GM12873 (cell line): ENCODE measurements around the gene VIPR2.

Experiments used
- TF ChIP-seq, protein P1 (sequence below): IDR thresholded peaks from 2 replicates; pipeline ENCODE4 v1.5.1; 2012; ENCODE audit warnings: low read depth, mild to moderate bottlenecking, moderate library complexity, low read length, control low read depth; ENCODE audit not compliant: insufficient read depth; ENCODE audit errors: missing control alignments

VIPR2 gene

DNA sequence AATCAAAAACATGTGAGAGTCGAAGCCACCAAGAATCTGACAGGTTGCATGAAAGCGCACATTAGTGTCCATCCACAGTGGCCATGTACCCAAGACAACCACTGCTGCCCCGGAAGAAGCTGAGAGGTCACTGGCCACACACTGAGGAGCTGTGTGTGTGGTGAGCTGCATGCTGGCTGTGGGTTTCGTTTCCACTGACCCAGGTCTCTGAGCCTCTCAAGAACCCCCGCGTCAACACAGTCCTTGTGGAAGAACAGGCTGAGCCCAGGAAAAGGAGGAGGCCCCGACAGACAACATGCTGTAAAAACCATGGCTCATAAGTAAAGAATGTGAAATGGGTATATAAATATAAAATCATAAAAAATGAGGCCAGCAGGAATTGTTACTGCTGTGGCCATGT is 8.2 kb downstream of the VIPR2 start:
- TF ChIP-seq, protein P1, sequence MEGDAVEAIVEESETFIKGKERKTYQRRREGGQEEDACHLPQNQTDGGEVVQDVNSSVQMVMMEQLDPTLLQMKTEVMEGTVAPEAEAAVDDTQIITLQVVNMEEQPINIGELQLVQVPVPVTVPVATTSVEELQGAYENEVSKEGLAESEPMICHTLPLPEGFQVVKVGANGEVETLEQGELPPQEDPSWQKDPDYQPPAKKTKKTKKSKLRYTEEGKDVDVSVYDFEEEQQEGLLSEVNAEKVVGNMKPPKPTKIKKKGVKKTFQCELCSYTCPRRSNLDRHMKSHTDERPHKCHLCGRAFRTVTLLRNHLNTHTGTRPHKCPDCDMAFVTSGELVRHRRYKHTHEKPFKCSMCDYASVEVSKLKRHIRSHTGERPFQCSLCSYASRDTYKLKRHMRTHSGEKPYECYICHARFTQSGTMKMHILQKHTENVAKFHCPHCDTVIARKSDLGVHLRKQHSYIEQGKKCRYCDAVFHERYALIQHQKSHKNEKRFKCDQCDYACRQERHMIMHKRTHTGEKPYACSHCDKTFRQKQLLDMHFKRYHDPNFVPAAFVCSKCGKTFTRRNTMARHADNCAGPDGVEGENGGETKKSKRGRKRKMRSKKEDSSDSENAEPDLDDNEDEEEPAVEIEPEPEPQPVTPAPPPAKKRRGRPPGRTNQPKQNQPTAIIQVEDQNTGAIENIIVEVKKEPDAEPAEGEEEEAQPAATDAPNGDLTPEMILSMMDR: no peak

DNA sequence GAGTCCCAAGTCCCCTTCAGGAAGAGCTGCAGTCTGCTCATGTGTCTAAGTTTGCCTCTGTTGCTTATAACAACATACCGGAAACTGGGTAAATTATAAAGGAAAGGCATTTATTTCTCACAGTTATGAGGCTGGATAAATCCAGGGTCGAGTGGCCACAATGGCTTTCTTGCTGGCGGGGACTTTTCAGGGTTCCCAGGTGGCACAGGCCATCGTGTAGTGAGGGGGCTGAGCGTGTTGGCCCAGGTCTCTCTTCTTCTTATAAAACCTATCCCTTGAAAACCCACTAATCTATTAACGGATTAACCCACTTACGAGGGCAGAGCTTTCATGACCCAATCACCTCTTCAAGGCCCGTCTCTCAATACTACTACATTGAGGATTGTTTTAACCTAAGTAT is 8.7 kb downstream of the VIPR2 start:
- TF ChIP-seq, protein P1: no peak

DNA sequence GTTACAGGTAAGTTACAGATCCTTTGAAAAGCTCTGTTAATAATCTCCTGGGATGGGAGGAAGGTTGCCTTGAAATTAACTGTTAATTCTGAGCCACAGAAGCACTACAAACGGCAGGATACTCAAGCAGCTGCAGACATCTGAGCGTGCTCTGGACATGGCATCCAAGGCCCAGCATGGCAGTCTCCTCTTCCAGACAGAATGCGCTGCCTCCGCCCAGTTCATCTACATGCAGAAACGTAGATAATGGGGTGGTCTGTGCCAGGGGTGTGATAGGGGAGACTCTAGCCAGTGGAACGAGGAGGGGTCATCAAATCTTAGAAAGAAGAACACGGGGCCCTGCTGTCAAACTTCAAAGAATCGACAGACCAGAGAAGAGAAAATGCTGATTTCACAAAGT is 13.8 kb downstream of the VIPR2 start:
- TF ChIP-seq, protein P1: no peak

DNA sequence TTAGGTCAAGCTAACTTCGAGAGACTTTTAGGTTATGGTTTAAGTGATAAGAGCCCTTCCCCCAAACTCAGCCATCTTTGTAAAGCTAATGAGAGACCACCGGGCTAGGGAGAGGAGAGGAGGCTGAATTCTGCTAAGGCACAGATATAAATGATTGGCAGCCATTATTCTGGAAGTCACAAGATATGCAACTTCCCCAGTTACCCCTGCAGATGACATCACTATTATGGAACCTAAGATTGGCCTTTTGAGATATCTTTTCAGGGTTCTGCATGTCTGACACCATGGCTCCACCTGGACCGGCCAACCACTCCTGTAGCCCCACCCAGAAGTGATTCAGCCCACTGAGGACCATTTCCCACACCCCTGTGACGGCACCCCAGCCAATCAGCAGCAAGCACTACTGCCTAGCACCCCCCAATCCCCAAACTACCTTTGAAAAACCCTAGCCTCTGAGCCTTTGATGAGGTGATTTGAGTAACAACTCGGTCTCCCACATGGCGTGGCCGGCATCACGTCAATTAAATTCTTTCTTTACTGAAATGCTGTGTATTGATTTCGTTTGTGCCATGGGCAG is 14.4 kb downstream of the VIPR2 start:
- TF ChIP-seq, protein P1: no peak

DNA sequence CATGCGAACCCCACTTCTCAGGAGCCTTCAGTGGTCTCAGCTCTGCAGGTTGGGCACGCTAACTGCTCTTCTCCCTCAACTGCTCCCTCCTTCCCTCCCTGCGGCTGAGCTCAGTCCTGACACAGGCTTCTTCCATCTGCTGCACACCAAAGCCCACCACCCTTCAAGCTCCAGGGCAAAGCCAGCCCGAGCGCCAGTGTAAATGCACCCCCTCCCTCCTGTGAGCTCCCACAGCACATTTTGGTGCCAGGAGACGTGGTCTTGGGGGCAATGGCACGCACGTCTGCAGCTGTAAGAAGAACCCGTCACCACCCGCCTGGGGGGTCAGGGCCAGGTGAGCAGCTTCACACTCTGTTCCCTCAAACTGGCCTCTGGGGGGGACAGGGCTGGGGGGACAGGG is 15.9 kb downstream of the VIPR2 start:
- TF ChIP-seq, protein P1: no peak

DNA sequence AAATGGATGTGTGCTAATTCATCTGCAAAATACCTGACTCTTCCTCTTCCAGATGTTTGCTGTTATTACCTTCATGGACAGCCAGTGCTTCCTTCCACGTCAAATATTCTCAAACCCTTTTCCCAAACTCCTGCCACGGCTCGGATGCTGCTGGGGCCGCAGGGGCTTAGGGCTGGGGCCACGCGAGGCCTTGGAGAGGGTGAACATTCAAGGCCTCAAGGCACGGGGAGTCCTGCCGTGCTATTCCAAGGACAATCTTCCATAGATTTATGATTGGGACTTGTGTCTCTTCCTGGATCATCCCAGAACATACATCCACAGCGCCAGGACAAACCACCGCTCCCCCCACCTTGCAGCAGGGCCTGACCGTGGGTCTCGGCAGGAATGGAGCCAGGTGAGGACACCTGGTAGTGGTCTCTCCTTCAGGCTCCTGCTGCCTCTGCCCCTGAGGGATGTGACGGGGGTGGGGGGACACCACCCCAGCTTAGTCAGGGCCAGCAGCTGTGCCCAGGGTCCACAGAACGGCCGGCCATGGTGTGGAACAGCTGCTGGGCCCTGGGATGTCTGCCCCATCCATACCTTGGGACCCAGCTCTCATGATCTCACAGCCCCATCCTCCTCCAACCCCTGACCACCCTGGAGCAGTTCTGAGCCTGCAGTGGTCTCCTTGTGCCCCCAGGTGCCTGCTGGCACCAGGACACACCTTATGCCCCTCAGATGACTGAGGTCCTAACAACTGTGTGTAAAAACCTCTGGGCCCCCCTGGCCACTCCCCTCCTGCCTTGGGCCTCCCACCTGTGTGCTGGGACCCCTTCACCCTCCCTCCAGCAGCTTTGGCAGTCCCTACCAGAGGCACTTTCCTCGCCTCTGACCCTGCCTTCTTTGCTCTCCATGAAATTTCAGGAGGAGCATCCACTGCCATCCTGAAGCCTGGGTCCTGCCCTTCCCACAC is 16.7 kb downstream of the VIPR2 start:
- TF ChIP-seq, protein P1: no peak
